Islet precursor cell (in vitro differentiated cells): ENCODE data around the gene GRAP2.

Experiments used
- DNase-seq: peaks from one replicate; pipeline ENCODE4 v3.0.0-alpha.2; 2018

Gene GRAP2

GRCh38 chr22:39926753-39927152 is 25.9 kb downstream of the GRAP2 start:
- no peak for DNase-seq

GRCh38 chr22:39927544-39927943 is 26.7 kb downstream of the GRAP2 start:
- DNase-seq = no peak

- no peak for DNase-seq
These were observed 27.9 kb downstream of the GRAP2 start for GRCh38 chr22:39928536-39929520.

- no peak for DNase-seq
These were observed 30.4 kb downstream of the GRAP2 start for GRCh38 chr22:39931251-39931650.

GRCh38 chr22:39932166-39932565 is 31.3 kb downstream of the GRAP2 start:
- DNase-seq = no peak

- peak; percentile 70 for DNase-seq
These were observed 32.2 kb downstream of the GRAP2 start for GRCh38 chr22:39932918-39933649.

GRCh38 chr22:39933741-39934140 is 32.9 kb downstream of the GRAP2 start:
- DNase-seq = no peak

GRCh38 chr22:39935116-39935515 is 34.2 kb downstream of the GRAP2 start:
- DNase-seq = no peak

GRCh38 chr22:39935612-39936011 is 34.7 kb downstream of the GRAP2 start:
- no peak for DNase-seq

- no peak for DNase-seq
These were observed 35.8 kb downstream of the GRAP2 start for GRCh38 chr22:39936523-39937145.

- DNase-seq = no peak
These were observed 37.0 kb downstream of the GRAP2 start for GRCh38 chr22:39937906-39938305.

- DNase-seq = no peak
These were observed 37.7 kb downstream of the GRAP2 start for GRCh38 chr22:39938509-39939111.

GRCh38 chr22:39939830-39940229 is 38.9 kb downstream of the GRAP2 start:
- no peak for DNase-seq

GRCh38 chr22:39940757-39941305 is 39.9 kb downstream of the GRAP2 start:
- no peak for DNase-seq

GRCh38 chr22:39941601-39942000 is 40.7 kb downstream of the GRAP2 start:
- no peak for DNase-seq

GRCh38 chr22:39942439-39943230 is 41.8 kb downstream of the GRAP2 start:
- DNase-seq = no peak

GRCh38 chr22:39943337-39943736 is 42.5 kb downstream of the GRAP2 start:
- peak; percentile 66 for DNase-seq

GRCh38 chr22:39943953-39944872 is 43.3 kb downstream of the GRAP2 start:
- DNase-seq = no peak

- no peak for DNase-seq
These were observed 45.2 kb downstream of the GRAP2 start for GRCh38 chr22:39946126-39946502.

GRCh38 chr22:39946503-39947219 is 45.8 kb downstream of the GRAP2 start:
- peak; percentile 78 for DNase-seq
